Tibial nerve (tissue), 4 donors: ENCODE measurements around the gene B3GNT5. TPM values are rescaled to one million over a fixed set of nuclear protein-coding genes. Genes with fewer than 3 reads are reported as not detected.

Experiments used
- DNase-seq, 2 donors: peaks; one replicate each; pipeline ENCODE4 v3.0.0-alpha.2; 2019; ENCODE audit warnings: low spot score in 2 of 2
- H3K27ac ChIP-seq, 4 donors: fragments of 200-600 bp; sonication (generic) in 3 of 4; one replicate each; pipeline ENCODE4 v1.5.1; 2017 to 2019; ENCODE audit warnings: mild to moderate bottlenecking in 1 of 4
- H3K27me3 ChIP-seq, 2 donors: fragments of 200-600 bp; sonication (generic) in 1 of 2; one replicate each; pipeline versions ENCODE4 v1.5.1 to v1.6.0; 2017 to 2019
- H3K36me3 ChIP-seq, 3 donors: fragments of 200-600 bp; sonication (generic); one replicate each; pipeline ENCODE4 v1.5.1; 2018 to 2019
- H3K4me1 ChIP-seq, 4 donors: fragments of 200-600 bp; sonication (generic) in 3 of 4; one replicate each; pipeline ENCODE4 v1.5.1; 2017 to 2019
- H3K4me3 ChIP-seq, 4 donors: fragments of 200-600 bp; sonication (generic) in 3 of 4; one replicate each; pipeline ENCODE4 v1.5.1; 2017 to 2019; ENCODE audit warnings: mild to moderate bottlenecking in 1 of 4, moderate library complexity in 1 of 4
- H3K9me3 ChIP-seq, 4 donors: fragments of 200-600 bp; sonication (generic) in 3 of 4; one replicate each; pipeline ENCODE4 v1.5.1; 2017 to 2019
- EP300 ChIP-seq, 2 donors: sonication (generic); formaldehyde crosslinking; IDR thresholded peaks; one replicate each; pipeline ENCODE4 v1.6.1; 2017; ENCODE audit warnings: antibody characterized with exemption in 2 of 2, mild to moderate bottlenecking in 1 of 2
- POLR2A ChIP-seq, 2 donors: fragments of 450-650 bp; IDR thresholded peaks; one replicate each; pipeline ENCODE4 v1.6.1; 2017; ENCODE audit warnings: antibody characterized with exemption in 2 of 2, mild to moderate bottlenecking in 2 of 2, moderate library complexity in 2 of 2
- WGBS, 2 donors: methylation state at CpG; one replicate each; pipeline ENCODE4 v1.1.5; 2018; 5-methylcytosine and 5-hydroxymethylcytosine counted together
- total RNA-seq, 4 donors: library from RNA; depleted of rRNA; stranded (reverse); fragments of >200 nt; gene quantifications; one replicate each; pipeline ENCODE4 v1.1.0, GENCODE V29; 2016
- TF ChIP-seq, protein P1 (sequence below), 5 experiments: fragments of 200-600 bp in 3 of 5; fragments of 450-650 bp in 2 of 5; sonication (generic) in 3 of 5; IDR thresholded peaks; one replicate each; pipeline ENCODE4 v1.5.1; 2016 to 2019; ENCODE audit warnings: antibody characterized with exemption in 5 of 5, mild to moderate bottlenecking in 3 of 5, moderate library complexity in 2 of 5

The B3GNT5 gene
- total RNA-seq, 4 donors from 2014 or later, result 7.1 to 10.7 (median 9.2) TPM

GRCh38 chr3:183285318-183285717, 32.3 kb downstream of the B3GNT5 start:
- H3K4me3 ChIP-seq, result peak overlapping the region in 1 of 4 donors; percentile 4
- H3K27me3 ChIP-seq, result no peaks in the 10 kb centered on the region
- H3K27ac ChIP-seq, result peak overlapping the region in 3 of 4 donors; percentile 21 to 71 (median 63)
- H3K9me3 ChIP-seq, result no peaks in the 10 kb centered on the region
- WGBS, 2 donors, result 47 to 57% methylated on average over 1 of the region's 1 CpG
- TF ChIP-seq, protein P1, sequence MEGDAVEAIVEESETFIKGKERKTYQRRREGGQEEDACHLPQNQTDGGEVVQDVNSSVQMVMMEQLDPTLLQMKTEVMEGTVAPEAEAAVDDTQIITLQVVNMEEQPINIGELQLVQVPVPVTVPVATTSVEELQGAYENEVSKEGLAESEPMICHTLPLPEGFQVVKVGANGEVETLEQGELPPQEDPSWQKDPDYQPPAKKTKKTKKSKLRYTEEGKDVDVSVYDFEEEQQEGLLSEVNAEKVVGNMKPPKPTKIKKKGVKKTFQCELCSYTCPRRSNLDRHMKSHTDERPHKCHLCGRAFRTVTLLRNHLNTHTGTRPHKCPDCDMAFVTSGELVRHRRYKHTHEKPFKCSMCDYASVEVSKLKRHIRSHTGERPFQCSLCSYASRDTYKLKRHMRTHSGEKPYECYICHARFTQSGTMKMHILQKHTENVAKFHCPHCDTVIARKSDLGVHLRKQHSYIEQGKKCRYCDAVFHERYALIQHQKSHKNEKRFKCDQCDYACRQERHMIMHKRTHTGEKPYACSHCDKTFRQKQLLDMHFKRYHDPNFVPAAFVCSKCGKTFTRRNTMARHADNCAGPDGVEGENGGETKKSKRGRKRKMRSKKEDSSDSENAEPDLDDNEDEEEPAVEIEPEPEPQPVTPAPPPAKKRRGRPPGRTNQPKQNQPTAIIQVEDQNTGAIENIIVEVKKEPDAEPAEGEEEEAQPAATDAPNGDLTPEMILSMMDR (IDR thresholded peaks at IDR 0.05), result no peak
- TF ChIP-seq POLR2A (IDR thresholded peaks at IDR 0.05) (no peak), EP300 (IDR thresholded peaks at IDR 0.05) (no peak)
- no peaks in the 10 kb centered on the region for H3K36me3 ChIP-seq
- no peak for DNase-seq
- peaks cover 0 to 20% (median 15%) of the 10 kb centered on the region in 4 donors for H3K4me1 ChIP-seq

DNA sequence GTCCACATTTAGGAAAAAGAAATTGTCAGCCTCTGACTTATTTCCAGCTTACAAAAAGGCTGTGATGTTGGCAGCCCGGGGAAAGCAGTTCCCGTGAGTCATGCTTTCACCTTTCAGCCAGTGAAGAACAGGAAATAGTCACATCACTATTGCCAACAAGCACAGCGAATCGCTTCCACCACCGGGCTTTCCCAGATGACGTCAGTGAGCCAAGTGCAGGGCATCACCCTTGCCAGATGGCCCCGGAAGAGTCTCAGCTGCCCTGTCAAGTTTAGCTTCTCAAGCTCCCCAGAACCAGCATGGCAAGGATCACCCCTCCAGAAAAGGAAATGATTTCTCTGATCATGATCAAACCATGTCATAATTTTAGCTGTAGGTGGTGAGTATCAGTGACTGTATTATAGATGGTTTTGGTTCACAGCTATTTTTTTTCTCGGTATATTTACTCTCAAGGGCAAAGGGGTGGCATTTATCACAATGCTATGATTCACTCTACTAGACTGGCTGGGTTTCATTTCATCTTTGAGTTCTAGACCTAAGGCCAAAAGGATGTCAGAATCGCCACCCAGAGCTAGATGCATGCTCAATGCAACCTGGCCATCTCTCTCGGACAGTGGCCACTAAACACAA, 32.9 kb downstream of the B3GNT5 start:
- Histone ChIP-seq H3K4me3 (peak overlapping the region in 1 of 4 donors; percentile 4), H3K9me3 (no peaks in the 10 kb centered on the region), H3K4me1 (peaks cover 0 to 20% (median 15%) of the 10 kb centered on the region in 4 donors), H3K36me3 (no peaks in the 10 kb centered on the region), H3K27me3 (no peaks in the 10 kb centered on the region), H3K27ac (peak overlapping the region in 3 of 4 donors; percentile 21 to 71 (median 63))
- 21 to 26% methylated on average over 8 to 10 of the region's 10 CpGs for WGBS, 2 donors
- DNase-seq, result peak; percentile 51 to 57
- TF ChIP-seq POLR2A (IDR thresholded peaks at IDR 0.05) (no peak), EP300 (IDR thresholded peaks at IDR 0.05) (peak; percentile 65 to 74)
- TF ChIP-seq, protein P1 (IDR thresholded peaks at IDR 0.05), result no peak

DNA sequence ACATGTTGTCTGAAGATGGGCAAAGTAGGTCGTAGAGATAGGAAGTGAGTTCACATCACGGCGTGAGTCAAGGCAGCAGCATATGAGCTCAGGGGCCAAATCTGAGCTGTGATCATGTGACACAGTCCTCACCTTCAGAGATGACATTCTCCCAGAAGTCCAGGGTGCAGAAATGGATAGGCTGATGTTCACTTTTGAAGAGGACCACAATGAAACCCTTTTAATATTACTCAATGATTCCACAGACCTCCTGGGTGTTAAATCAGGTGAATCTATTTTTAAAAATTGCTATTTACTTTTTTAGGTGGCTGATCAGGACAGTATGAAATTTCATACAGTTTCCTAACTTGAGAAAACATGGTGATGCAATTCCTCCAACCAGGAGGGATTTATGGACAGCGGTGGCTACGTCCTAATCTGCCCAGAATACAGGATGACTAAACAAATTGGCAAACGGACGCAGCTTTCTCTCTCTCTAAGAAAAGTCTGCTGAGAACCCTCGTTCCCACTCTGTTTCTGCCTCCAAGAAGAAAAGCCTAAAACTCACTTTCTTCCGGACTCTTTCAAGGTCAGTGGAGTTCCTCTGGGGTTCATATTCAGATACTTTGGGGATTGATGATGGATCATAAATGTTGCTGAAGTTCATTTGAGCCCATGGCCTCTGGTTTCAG, 34.4 kb downstream of the B3GNT5 start:
- H3K27me3 ChIP-seq, result no peaks in the 10 kb centered on the region
- peak overlapping the region in 1 of 4 donors; percentile 4 for H3K27ac ChIP-seq
- peak in 1 of 2 donors; percentile 32 for TF ChIP-seq EP300 (IDR thresholded peaks at IDR 0.05)
- TF ChIP-seq, protein P1 (IDR thresholded peaks at IDR 0.05), result no peak
- TF ChIP-seq POLR2A (IDR thresholded peaks at IDR 0.05), result no peak
- H3K9me3 ChIP-seq, result no peaks in the 10 kb centered on the region
- no peak for DNase-seq
- H3K4me3 ChIP-seq, result no peak overlapping the region
- 72 to 84% methylated on average over 9 of the region's 9 CpGs for WGBS, 2 donors
- H3K36me3 ChIP-seq, result no peaks in the 10 kb centered on the region
- H3K4me1 ChIP-seq, result peaks cover 0 to 20% (median 15%) of the 10 kb centered on the region in 4 donors

DNA sequence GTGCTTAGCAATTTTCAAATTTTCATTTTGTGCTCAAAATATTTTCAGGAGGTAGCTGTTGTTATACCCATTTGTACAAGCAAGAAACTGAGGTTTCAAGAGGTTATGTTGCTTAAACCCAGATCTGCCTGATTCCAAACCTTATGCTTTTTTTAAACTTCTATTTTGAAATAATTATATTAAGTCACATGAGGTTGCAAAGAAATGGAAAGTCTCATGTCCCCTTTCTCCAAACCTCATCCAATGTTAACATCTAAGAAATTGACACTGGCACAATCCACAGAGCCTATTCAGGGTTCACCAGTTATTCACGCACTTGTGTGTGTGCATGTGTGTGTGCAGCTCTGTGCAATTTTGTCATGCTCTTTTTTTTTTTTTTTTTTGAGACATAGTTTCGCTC, 35.1 kb downstream of the B3GNT5 start:
- no peaks in the 10 kb centered on the region for H3K36me3 ChIP-seq
- H3K4me3 ChIP-seq, result no peak overlapping the region
- H3K9me3 ChIP-seq, result no peaks in the 10 kb centered on the region
- H3K4me1 ChIP-seq, result peaks cover 0 to 20% (median 15%) of the 10 kb centered on the region in 4 donors
- no peak for DNase-seq
- TF ChIP-seq POLR2A (IDR thresholded peaks at IDR 0.05) (no peak), EP300 (IDR thresholded peaks at IDR 0.05) (no peak)
- TF ChIP-seq, protein P1 (IDR thresholded peaks at IDR 0.05), result no peak
- WGBS, 2 donors, result 93 to 99% methylated on average over 2 of the region's 2 CpGs
- no peaks in the 10 kb centered on the region for H3K27me3 ChIP-seq
- no peak overlapping the region for H3K27ac ChIP-seq

GRCh38 chr3:183290216-183290615, 37.2 kb downstream of the B3GNT5 start:
- Histone ChIP-seq H3K27ac (no peak overlapping the region), H3K9me3 (no peaks in the 10 kb centered on the region), H3K27me3 (no peaks in the 10 kb centered on the region), H3K36me3 (no peaks in the 10 kb centered on the region), H3K4me1 (peaks cover 0 to 12% (median 10%) of the 10 kb centered on the region in 4 donors), H3K4me3 (no peak overlapping the region)
- DNase-seq, result no peak
- 77 to 96% methylated on average over 2 of the region's 2 CpGs for WGBS, 2 donors
- TF ChIP-seq EP300 (IDR thresholded peaks at IDR 0.05) (no peak), POLR2A (IDR thresholded peaks at IDR 0.05) (no peak)
- TF ChIP-seq, protein P1 (IDR thresholded peaks at IDR 0.05), result no peak
